GM19468 (cell line): ENCODE data around the gene OR51T1.
"Not testable (repeated sequence)": the region's sequence is repeated elsewhere in the genome, so short reads cannot be mapped to it uniquely, and the experiment has no call there.

Experiments
- ATAC-seq: cut with Tn5 transposase; IDR thresholded peaks from one replicate; pipeline ENCODE4 v1.9.1; 2021; ENCODE audit warnings: mild to moderate bottlenecking, moderate library complexity, moderate number of reproducible peaks; ENCODE audit not compliant: unreplicated experiment; ENCODE audit errors: extremely low read depth

Gene OR51T1, protein sequence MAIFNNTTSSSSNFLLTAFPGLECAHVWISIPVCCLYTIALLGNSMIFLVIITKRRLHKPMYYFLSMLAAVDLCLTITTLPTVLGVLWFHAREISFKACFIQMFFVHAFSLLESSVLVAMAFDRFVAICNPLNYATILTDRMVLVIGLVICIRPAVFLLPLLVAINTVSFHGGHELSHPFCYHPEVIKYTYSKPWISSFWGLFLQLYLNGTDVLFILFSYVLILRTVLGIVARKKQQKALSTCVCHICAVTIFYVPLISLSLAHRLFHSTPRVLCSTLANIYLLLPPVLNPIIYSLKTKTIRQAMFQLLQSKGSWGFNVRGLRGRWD

DNA sequence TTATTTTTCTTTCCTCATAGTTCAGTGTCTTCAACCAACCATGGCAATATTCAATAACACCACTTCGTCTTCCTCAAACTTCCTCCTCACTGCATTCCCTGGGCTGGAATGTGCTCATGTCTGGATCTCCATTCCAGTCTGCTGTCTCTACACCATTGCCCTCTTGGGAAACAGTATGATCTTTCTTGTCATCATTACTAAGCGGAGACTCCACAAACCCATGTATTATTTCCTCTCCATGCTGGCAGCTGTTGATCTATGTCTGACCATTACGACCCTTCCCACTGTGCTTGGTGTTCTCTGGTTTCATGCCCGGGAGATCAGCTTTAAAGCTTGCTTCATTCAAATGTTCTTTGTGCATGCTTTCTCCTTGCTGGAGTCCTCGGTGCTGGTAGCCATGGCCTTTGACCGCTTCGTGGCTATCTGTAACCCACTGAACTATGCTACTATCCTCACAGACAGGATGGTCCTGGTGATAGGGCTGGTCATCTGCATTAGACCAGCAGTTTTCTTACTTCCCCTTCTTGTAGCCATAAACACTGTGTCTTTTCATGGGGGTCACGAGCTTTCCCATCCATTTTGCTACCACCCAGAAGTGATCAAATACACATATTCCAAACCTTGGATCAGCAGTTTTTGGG, at the start of gene OR51T1:
OR51T1 (plus strand) TSS at position 41 of the 641 bp plus-strand sequence; CDS start at position 41, 0 bp downstream.
- ATAC-seq = no peak

DNA sequence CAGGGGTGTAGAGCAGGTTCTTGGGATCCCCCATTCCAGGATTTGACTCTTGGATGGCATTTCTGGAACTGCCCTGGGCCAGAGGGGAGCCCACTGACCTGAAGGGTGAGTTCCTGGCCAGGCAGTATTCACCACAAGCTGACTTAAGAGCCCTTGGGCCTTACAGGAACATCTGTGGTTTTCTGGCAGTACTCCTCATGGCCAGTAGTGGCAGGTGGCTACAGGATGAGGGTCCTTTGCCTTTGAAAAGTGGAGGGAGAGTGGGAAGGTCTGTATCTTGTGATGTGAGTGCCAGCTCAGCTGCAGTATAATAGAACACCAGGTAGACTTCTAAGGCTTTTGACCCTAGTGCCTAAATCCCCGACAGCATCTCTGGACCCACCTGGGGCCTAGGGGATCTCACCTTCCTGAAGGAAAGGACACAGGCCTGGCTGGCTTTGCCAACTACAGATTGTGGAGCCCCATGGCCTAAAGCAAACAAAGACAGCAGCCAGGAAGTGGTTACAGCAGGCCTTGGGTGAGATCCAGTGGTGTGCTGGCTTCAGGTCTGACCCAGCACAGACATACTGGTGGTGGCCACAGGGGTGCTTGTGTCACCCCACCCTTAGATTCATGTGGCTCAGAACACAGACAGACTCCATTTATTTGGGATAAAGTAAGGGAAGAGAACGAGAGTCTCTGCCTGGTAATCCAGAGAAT, 41.7 kb upstream of the OR51T1 start:
- ATAC-seq = no peak

DNA sequence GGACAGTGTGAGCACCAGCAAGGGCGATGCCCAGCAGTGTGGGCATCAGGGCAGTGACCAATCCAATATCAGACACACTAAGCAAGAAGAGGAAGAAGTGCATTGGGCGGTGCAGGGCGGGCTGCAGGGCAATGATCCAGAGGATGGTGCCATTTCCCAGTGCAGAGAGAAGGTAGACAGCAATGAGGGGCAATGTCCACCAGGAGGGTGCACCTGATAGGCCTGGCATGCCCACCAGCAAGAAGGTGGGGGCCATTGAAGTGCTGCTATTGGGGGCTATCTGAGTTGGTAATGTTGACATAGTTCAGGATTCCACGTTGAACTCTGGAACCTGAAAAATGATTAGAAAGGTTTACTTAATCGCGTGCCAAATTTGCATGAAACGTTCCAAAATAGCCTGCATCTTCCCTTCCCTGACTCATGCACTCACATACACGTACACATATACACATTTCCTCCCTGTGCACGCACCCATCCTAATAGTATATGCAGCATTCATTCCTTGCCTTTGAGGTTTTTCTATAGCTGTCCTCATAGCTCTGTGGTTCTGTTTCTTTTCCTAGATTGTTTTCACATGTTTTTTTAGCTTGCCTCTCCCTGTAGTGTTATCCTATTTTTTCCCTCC, 32.7 kb upstream of the OR51T1 start, which contains the start of gene OR51S1:
OR51S1 (minus strand) TSS at position 301 of the 625 bp plus-strand sequence; CDS start at position 301, 0 bp downstream.
- ATAC-seq = no peak

DNA sequence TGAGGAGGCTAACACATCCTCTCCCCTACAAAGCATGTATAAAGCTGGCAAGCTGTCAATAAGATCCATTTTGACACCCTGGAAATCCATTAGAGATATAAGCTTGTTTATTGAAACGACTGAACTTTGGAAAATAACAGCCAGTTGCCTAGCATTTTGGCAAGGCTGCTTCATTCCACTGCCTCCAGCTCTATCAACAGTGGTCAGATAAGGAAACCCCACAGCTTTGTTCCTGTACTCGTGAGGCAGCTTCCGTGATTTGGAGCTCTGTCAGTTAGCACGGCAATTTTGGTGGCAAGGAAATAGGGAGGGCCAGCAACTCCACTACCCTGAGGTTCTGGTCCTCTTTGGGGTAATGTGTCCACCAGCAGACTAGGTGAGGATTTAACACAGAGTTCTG, 30.7 kb upstream of the OR51T1 start:
- ATAC-seq = no peak

DNA sequence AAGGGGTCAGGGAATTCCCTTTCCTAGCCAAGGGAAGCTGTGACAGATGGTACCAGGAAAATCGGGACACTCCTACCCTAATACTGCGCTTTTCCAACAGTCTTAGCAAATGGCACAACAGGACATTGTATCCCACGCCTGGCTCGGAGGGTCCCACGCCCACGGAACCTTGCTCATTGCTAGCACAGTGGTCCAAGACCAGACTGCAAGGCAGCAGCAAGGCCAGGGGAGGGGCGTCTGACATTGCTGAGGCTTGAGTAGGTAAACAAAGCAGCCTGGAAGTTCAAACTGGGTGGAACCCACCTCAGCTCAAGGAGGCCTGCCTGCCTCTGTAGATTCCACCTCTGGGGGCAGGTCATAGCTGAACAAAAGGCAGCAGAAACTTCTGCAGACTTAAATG, 27.4 kb upstream of the OR51T1 start:
- not testable (repeated sequence) for ATAC-seq

DNA sequence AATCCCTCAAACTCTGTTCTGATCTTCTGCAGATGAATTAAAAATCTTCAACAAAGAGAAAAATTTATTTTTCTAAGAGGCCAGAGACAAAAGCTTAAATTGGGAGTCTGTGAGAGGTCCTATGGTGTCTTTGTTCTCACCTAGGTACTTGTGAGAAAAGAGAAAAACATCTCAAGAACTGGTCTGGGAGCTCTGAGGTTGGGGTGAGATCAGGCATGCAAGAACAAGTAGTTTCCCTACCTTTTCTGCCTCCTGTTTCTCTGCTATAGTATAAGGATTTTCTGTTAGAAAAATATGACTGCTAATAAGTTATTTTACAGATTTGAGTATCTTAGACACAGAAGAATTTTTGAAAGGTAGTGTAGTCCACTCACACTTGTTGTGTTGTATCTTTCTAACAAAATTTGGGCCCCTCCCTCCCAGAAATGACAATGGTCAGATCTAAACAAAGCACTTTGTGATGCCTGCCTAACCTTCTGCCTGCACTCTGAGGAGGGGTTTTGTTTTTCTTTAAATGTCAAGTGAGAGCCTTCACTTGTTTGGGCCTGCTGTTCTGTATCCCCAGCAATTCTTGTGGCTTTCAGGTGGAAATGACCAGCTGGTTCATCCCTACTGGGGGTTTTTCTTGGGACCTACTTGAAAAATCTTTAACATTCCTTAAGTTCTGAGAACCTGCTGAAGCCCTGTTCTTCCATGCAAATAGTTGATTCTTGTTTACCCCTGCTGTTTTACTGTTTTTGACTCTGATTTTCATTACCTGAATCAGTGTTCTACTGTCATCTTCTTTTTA, 19.1 kb upstream of the OR51T1 start:
- ATAC-seq = no peak

DNA sequence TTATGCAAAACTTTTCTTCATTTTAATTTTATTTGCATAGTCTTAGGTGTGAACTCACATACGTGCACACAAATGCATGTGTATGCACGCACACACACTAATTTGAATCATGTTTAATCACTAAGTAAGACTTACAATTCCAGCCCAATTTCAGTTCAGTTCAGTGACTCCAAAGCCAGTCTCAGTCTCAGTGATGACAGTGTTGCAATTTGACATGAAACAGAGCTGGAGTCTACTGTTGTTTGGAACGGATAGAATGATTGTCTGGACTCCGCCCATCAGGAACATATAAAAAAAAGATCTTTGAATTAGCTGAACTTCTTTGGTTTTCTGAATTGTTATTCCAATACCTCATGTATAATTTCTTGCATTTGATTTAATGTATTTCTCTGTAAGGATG, 17.8 kb upstream of the OR51T1 start:
- no peak for ATAC-seq

DNA sequence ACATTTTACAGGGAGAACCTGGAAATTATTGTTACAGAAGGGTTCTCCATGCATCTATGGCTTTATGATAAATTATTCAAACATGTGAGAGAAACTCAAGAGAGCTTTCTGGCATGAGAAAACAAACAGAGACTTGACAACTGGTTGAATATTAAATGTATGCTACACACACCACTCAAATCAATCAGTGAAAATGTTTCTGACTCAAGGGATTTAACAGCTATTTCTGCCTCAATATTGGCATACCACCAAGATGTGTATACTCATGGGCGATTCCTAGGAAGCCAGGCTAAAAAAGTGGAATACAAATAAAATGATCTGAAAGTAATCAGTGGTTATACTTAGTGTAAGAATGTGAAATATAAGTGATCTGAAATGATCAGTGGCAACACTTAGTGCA, 15.8 kb upstream of the OR51T1 start:
- ATAC-seq = no peak

DNA sequence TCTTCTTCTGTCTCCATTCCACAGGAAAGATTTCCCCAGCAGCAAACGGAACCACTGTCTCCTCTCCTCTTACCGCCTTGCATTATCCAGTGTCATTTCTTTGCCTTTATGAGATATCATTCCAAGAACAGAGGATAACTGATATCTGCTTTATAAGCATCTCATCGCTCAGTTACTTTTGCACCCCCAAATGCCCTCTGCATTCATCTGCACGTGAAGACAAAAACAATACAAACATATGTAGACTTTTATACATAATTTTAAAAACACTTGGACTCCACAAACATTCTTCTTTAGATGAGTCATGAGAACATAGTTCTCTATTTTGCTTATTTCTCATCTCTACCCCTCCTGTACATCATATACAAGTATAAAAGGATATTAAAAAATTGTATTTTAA, 512 bp upstream of the OR51T1 start:
- ATAC-seq = no peak

DNA sequence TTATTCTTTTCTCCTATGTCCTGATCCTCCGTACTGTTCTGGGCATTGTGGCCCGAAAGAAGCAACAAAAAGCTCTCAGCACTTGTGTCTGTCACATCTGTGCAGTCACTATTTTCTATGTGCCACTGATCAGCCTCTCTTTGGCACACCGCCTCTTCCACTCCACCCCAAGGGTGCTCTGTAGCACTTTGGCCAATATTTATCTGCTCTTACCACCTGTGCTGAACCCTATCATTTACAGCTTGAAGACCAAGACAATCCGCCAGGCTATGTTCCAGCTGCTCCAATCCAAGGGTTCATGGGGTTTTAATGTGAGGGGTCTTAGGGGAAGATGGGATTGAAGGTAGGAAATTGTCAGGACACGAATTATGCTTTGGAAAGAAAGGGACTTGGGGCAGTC, 843 bp downstream of the OR51T1 start:
- ATAC-seq = no peak

DNA sequence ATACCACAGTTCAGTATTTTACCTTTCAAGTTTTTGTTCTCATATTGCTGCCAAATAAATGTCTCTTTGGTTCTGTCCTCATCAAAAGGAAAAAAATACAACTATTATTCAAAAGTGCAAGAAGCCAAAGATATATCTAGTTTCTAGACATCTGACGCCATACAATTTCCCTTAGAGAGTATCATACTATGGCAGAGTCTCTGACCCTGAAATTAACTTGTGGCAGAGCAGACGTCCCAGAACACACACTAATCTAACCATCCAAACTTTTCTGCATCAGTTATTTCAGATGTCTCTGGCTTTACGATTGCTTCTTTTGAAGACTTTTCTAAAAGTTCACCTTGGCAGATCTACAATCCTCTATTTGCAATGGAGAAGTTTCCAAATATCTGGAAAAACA, 2.7 kb downstream of the OR51T1 start:
- ATAC-seq = no peak

DNA sequence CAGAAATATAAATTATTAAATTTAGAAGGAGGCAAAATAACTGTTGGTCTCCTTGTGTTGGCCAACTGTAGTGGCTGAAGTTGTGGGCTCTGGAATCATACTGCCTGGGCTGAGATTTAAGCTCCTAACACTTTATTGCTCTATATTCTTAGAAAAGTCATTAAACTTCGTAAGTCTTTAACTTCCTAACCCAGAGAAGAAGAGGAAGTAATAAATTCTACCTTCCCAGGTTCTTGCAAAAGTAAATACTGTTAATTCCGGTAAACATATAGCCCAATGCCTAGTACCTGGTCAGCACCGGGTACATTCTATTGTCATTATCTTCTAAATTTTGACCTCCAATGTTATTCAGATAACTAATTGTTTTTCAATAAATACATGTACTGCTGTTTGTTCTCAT, 4.5 kb downstream of the OR51T1 start:
- ATAC-seq = no peak

DNA sequence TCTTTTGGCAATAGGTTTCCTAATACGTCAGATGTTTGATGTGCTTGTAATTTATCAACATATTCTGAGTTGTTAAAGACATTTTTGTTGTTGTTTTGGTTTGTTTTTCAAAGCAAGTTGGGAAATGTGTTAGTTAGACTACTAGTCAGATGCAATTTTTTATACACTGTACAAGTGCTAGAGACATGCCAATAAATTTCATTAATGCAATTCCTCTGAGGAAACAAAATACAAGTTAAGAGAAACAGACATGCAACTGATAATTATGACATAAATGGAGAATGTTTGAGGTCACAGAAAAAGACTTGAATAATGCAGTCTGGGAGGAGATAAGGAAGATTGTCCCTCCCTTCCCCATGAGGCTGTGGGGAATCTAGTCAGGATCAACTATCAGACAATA, 5.9 kb downstream of the OR51T1 start:
- no peak for ATAC-seq

DNA sequence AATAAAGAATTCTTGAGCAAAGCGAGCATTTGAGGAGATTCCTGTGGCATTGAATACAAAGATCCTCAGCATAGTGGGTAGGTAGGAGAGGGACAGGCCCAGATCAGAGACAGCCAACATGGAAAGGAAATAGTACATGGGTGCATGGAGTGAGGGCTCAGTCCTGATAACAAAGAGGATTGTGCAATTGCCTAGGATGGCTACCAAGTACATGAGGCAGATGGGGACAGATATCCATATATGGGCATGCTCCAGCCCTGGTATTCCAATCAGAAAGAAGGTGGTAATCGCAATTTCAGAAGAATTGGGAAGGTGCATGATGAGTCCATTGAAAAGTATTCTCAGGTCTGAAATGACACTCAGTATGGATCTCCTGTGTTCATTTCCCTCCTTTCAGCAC, 8.6 kb downstream of the OR51T1 start:
- no peak for ATAC-seq

DNA sequence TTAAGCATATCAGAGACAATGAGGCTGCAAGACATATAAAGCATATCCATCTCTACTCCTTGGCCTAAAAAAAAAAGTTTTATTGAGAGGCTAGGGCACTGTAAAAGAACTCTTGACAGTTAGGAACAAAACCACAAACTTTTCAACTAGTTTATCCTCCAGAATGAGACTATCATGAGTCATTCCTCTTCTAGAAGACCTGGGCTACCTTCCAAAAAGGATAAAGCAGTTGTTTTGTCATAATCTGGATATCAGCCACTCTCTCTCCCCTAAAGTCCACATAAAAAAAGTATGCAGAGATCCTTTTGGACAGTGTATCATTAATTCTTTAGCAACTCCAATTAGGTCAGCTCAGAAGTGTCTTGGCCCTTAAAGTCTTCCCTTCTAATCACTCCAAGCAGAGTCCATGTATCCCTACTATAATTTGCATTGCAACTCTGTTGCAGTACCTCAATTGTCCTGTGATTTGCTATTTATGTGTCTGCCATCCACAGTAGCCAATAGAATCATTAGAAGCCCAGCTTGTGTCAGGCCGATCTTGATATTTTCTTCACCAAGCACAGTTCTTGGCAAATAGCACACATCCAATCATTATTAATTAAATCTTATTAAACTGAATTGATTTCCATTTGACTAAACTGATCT, 10.4 kb downstream of the OR51T1 start:
- ATAC-seq = no peak

DNA sequence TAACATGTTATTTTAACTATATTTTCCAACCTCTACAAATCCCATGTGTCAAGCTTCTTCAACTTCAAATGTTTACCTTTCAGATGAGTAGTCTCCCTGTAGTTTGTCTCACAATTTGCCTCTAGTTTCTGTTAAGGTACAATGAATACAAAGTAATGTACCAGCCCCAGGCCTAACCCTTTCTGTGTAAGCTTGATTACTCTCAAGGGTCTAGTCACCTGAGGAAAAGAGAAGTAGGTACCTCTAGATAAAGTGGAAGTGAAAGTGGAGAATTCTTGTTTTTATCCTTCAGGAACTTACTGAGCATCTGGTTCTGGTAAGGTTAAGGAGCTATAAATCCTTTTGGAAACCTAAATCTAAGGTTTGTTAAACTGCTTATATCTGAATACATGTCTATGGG, 21.8 kb downstream of the OR51T1 start, which contains the start of gene OR51A7:
OR51A7 (plus strand) TSS at position 300 of the 400 bp plus-strand sequence. CDS start 3,587 bp downstream, outside the sequence.
- no peak for ATAC-seq

DNA sequence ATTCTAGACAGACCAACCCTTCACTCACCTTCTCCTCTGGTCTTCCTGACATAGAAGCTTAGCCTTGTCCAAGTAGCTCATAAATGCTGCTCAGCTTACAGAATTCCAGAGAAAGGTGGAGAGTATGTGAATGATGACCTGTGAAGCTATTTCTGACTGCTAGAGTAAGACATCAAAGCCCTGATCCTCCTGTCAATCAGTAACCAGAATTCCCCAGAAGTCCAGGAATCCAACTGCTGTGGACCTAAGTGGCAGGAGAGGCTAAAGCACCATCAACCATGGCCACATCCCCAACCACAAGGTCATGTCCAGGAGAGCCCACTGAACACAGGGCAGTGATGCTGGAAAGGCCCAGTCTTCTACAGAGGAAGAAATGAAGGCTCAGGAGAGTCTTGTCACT, 34.9 kb downstream of the OR51T1 start:
- no peak for ATAC-seq

DNA sequence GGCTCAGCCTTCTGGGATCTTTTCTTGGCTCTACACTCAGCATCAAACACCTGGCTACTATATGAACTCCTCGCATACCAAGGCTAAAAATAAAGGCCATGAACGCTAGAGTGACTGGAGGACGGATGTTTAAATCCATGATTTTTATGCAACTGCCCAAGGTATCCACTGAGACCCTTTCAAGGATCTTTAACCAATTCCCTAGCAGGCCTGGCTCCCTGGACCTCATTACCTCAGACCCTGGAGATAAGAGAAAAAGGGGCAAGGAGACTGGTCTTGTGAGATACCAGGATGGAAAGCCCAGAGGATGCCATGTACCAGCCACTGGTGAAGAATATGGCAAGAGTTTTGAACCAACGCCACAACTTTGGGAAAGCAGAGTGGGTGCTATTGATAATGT, 37.5 kb downstream of the OR51T1 start, which contains the start of gene OR51G2:
OR51G2 (minus strand) TSS at position 101 of the 400 bp plus-strand sequence. CDS start 3,687 bp downstream, outside the sequence.
- ATAC-seq = no peak

DNA sequence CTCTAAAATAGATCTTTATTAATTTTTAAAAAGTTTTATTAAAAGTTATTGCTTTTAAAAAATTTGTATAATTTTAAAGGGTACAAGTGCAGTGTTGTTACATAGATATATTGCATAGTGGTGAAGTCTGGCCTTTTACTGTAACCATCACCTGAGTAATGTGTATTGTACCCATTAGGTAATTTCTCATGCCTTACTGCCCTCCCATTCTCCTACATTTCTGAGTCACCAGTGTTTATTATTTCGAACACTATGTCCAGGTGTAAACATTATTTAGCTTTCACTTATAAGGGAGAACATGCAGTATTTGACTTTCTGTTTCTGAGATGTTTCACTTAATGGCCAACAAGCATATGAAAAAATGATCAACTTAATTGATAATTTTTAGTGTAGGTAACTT, 40.1 kb downstream of the OR51T1 start:
- ATAC-seq = no peak
